ENCODE data around the gene IRX2. TPM values are rescaled to one million over a fixed set of nuclear protein-coding genes. Genes with fewer than 3 reads are reported as not detected.

IRX2 gene
- polyA plus RNA-seq, 1 donor from 2014 or later: 0.95 TPM

DNA sequence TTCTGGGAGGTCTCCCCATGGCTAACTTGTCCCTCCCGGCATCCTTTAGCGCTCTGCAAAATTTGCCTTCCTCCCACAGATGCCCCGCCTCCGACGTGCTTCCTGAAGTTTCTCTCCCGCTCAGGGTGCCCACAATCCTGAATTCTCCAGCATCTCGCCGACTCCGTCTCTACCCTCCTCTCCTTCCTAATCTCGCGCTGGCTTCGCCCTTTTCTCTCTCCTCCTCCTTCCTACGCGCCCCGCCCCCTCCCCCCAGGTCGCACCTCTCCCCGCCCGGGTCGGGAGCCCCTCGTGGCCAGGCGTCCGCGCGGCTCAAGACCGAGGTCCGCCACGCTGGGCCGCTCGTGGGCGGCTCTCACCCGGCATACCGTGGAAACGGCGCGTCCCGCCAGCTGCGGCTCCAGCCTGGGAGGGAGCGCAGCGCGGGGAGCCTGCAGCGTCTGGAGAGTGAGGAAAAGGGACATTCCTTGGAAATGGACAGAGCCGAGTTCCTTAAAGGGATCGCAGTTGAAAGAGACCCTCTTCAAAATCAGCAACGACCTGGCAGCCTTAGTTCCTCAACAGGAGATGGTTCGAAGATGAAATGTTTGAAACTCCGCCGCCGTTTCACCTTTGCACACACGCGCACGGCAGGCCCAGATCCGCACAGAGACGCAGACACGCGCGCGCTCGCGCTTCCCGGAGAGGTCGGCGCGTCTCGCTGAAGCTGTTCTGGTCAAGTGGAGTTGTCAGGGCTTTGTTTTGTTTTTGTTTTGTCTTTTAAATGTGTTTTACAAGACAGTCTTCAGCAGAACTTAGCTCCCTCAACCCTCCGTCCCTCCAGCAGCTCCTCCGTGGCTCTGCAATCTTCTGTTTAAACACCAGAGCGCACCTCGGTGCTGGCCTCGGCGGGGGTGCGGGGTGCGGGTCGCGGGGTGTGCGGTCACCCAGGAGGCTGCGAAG, 5.0 kb upstream of the IRX2 start:
- peak; percentile 57 for TF ChIP-seq RAD21 (conservative IDR thresholded peaks at IDR 0.05)
- TF ChIP-seq, protein P1, sequence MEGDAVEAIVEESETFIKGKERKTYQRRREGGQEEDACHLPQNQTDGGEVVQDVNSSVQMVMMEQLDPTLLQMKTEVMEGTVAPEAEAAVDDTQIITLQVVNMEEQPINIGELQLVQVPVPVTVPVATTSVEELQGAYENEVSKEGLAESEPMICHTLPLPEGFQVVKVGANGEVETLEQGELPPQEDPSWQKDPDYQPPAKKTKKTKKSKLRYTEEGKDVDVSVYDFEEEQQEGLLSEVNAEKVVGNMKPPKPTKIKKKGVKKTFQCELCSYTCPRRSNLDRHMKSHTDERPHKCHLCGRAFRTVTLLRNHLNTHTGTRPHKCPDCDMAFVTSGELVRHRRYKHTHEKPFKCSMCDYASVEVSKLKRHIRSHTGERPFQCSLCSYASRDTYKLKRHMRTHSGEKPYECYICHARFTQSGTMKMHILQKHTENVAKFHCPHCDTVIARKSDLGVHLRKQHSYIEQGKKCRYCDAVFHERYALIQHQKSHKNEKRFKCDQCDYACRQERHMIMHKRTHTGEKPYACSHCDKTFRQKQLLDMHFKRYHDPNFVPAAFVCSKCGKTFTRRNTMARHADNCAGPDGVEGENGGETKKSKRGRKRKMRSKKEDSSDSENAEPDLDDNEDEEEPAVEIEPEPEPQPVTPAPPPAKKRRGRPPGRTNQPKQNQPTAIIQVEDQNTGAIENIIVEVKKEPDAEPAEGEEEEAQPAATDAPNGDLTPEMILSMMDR (IDR thresholded peaks at IDR 0.05; ENCODE audit: poor library complexity, severe bottlenecking): peak; percentile 44
- TF ChIP-seq SMC3 (conservative IDR thresholded peaks at IDR 0.05; ENCODE audit: poor library complexity): peak; percentile 61
- TF ChIP-seq EP300 (conservative IDR thresholded peaks at IDR 0.05; ENCODE audit: poor library complexity, severe bottlenecking): peak; percentile 8
- TF ChIP-seq MXI1 (conservative IDR thresholded peaks at IDR 0.05; ENCODE audit: poor library complexity, severe bottlenecking): peak; percentile 18
- TF ChIP-seq TAF1 (IDR thresholded peaks at IDR 0.05; ENCODE audit: low read depth): no peak
- peak; percentile 58 for TF ChIP-seq EZH2 (IDR thresholded peaks at IDR 0.05; ENCODE audit: borderline replicate concordance, insufficient read depth, low read length, poor library complexity, severe bottlenecking)
- TF ChIP-seq POLR2AphosphoS5 (IDR thresholded peaks at IDR 0.05): peak; percentile 41
- TF ChIP-seq, protein P2, sequence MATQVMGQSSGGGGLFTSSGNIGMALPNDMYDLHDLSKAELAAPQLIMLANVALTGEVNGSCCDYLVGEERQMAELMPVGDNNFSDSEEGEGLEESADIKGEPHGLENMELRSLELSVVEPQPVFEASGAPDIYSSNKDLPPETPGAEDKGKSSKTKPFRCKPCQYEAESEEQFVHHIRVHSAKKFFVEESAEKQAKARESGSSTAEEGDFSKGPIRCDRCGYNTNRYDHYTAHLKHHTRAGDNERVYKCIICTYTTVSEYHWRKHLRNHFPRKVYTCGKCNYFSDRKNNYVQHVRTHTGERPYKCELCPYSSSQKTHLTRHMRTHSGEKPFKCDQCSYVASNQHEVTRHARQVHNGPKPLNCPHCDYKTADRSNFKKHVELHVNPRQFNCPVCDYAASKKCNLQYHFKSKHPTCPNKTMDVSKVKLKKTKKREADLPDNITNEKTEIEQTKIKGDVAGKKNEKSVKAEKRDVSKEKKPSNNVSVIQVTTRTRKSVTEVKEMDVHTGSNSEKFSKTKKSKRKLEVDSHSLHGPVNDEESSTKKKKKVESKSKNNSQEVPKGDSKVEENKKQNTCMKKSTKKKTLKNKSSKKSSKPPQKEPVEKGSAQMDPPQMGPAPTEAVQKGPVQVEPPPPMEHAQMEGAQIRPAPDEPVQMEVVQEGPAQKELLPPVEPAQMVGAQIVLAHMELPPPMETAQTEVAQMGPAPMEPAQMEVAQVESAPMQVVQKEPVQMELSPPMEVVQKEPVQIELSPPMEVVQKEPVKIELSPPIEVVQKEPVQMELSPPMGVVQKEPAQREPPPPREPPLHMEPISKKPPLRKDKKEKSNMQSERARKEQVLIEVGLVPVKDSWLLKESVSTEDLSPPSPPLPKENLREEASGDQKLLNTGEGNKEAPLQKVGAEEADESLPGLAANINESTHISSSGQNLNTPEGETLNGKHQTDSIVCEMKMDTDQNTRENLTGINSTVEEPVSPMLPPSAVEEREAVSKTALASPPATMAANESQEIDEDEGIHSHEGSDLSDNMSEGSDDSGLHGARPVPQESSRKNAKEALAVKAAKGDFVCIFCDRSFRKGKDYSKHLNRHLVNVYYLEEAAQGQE (IDR thresholded peaks at IDR 0.05; ENCODE audit: borderline replicate concordance): no peak

DNA sequence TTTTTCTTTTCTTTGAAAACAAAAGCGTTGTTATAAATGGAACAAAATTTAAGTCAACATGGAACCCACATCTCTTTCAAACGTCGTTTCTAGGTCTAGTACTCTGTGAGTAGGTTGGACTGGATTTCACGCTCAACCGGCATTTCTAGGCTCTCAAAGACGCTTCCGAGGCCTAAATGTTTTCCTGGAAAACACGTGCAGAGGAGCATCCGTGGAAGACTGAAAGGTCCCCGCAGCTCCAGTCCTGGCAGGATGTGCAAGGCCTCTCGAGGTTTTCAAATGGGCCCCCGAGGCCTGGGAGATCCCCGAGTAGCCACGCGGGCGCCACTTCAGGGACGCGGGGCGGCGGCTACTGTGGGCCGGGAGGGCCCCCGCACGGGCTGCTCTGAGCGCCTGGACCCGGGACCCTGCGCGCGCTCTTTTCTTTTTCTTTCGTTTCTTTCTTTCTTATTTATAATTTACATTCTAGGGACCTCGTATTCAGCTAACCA, 4.2 kb upstream of the IRX2 start:
- H3K4me3 ChIP-seq (ENCODE audit: low read length): peak overlapping the region; percentile 70
- H3K9me2 ChIP-seq (ENCODE audit: insufficient read depth, low read length): no peaks in the 10 kb centered on the region
- no peak overlapping the region for H3K4me2 ChIP-seq (ENCODE audit: low read length)
- peaks cover 77% of the 10 kb centered on the region for H3K27me3 ChIP-seq (ENCODE audit: insufficient read depth, low read depth, low read length)
- H3K9me3 ChIP-seq (ENCODE audit: low read length): no peaks in the 10 kb centered on the region
- H3K27ac ChIP-seq (ENCODE audit: low read length): no peak overlapping the region
- no peak overlapping the region for H3K9ac ChIP-seq (ENCODE audit: low read length)
- H3K79me2 ChIP-seq (replicated peaks; ENCODE audit: insufficient read depth, low read length): no peaks in the 10 kb centered on the region
- H3F3A ChIP-seq (ENCODE audit: insufficient read depth, low read length, poor library complexity, severe bottlenecking): no peaks in the 10 kb centered on the region
- TF ChIP-seq RAD21 (conservative IDR thresholded peaks at IDR 0.05) (no peak), EZH2 (IDR thresholded peaks at IDR 0.05; ENCODE audit: borderline replicate concordance, insufficient read depth, low read length, poor library complexity, severe bottlenecking) (no peak), MXI1 (conservative IDR thresholded peaks at IDR 0.05; ENCODE audit: poor library complexity, severe bottlenecking) (no peak), TAF1 (IDR thresholded peaks at IDR 0.05; ENCODE audit: low read depth) (no peak), POLR2AphosphoS5 (IDR thresholded peaks at IDR 0.05) (peak; percentile 41)
- TF ChIP-seq, protein P1 (IDR thresholded peaks at IDR 0.05; ENCODE audit: poor library complexity, severe bottlenecking): no peak
- TF ChIP-seq, protein P2 (IDR thresholded peaks at IDR 0.05; ENCODE audit: borderline replicate concordance): no peak
- no peaks in the 10 kb centered on the region for H4K20me1 ChIP-seq (ENCODE audit: insufficient read depth)
- H2AFZ ChIP-seq (ENCODE audit: low read depth, low read length): no peak overlapping the region
- H3K36me3 ChIP-seq (ENCODE audit: insufficient read depth, low read length): no peaks in the 10 kb centered on the region

More for the DNA sequence above, 5.0 kb upstream of the IRX2 start:
- Histone ChIP-seq H4K20me1 (ENCODE audit: insufficient read depth) (no peaks in the 10 kb centered on the region), H3K27ac (ENCODE audit: low read length) (no peak overlapping the region), H3K27me3 (ENCODE audit: insufficient read depth, low read depth, low read length) (peaks cover 76% of the 10 kb centered on the region), H2AFZ (ENCODE audit: low read depth, low read length) (no peak overlapping the region), H3K9ac (ENCODE audit: low read length) (peak overlapping the region; percentile 3), H3K4me2 (ENCODE audit: low read length) (peak overlapping the region; percentile 45), H3K9me3 (ENCODE audit: low read length) (no peaks in the 10 kb centered on the region), H3K9me2 (ENCODE audit: insufficient read depth, low read length) (no peaks in the 10 kb centered on the region), H3K4me3 (ENCODE audit: low read length) (peak overlapping the region; percentile 70), H3F3A (ENCODE audit: insufficient read depth, low read length, poor library complexity, severe bottlenecking) (no peaks in the 10 kb centered on the region), H3K79me2 (replicated peaks; ENCODE audit: insufficient read depth, low read length) (no peaks in the 10 kb centered on the region), H3K36me3 (ENCODE audit: insufficient read depth, low read length) (no peaks in the 10 kb centered on the region)

All from neural cell (in vitro differentiated cells).